Heart left ventricle (tissue), 13 donors: ENCODE data around the gene TLCD3B.

Experiments used
- CTCF ChIP-seq, 12 donors: fragments of 200-600 bp; sonication (generic) in 4 of 12; IDR thresholded peaks; one replicate each; pipeline versions ENCODE4 v1.5.0 to v1.8.0; 2018 to 2022; ENCODE audit warnings: antibody characterized with exemption in 12 of 12, mild to moderate bottlenecking in 5 of 12
- POLR2A ChIP-seq, 2 donors: fragments of 450-650 bp; IDR thresholded peaks; one replicate each; pipeline ENCODE4 v1.6.1; 2017; ENCODE audit warnings: antibody characterized with exemption in 2 of 2, mild to moderate bottlenecking in 2 of 2, moderate library complexity in 2 of 2
- donor health status: ischemic (EF 13 %, LVEDD 7.1; RV severe dilation, severe dysfunction).
- donor health status: DM: no; HTN: yes; CAD: no.
- donor health status: DM: no; HTN: no; CAD: no.
- donor health status: ischemic (EF 25% LVEDD 6.9; RV normal size, moderate dysfunction).
- donor health status: ischemic (EF 25% LVEDD 5.7; RV mildly dilated, moderate dysfunction).
- donor health status: ischemic (EF 35%, LVEDD 5.7; RV mildly dilated, moderate dysfunction).
- donor health status: nonischemic (EF 11% LVEDD 7.7; RV severe dilation, severe dysfunction).
- donor health status: DM: yes; HTN: yes; CAD: no.
- donor health status: PGD.
- donor health status: ischemic (EF 29% LVEDD 5.4; RV normal size, mild dysfunction).
- donor health status: nonischemic (EF 23%, LVEDD 6.1; RV moderate dilation, normal function).

- no peak for TF ChIP-seq CTCF (IDR thresholded peaks at IDR 0.05)
- no peak for TF ChIP-seq POLR2A (IDR thresholded peaks at IDR 0.05)
Observed at GRCh38 chr16:30017277-30017656, 13.8 kb downstream of the TLCD3B start.
